Vagina (tissue), 2 donors: ENCODE data around the gene MAD1L1. TPM values are rescaled to one million over a fixed set of nuclear protein-coding genes. Genes with fewer than 3 reads are reported as not detected.

Source experiments
- DNase-seq, 2 donors: peaks; one replicate each; pipeline ENCODE4 v3.0.0-alpha.2; 2017; ENCODE audit errors: extremely low spot score in 2 of 2
- H3K27ac ChIP-seq: fragments of 200-600 bp; sonication (generic); one replicate; pipeline ENCODE4 v1.5.1; 2019
- H3K27me3 ChIP-seq: fragments of 200-600 bp; sonication (generic); one replicate; pipeline ENCODE4 v1.5.1; 2019
- H3K36me3 ChIP-seq, 2 donors: fragments of 200-600 bp; sonication (generic); one replicate each; pipeline ENCODE4 v1.5.1; 2017 to 2019
- H3K4me1 ChIP-seq: fragments of 200-600 bp; sonication (generic); one replicate; pipeline ENCODE4 v1.5.1; 2019
- H3K4me3 ChIP-seq, 2 donors: fragments of 200-600 bp; sonication (generic); 1 replicate in 1 of 2; 2 replicates in 1 of 2; pipeline ENCODE4 v1.5.1; 2016 to 2019
- H3K9me3 ChIP-seq: fragments of 200-600 bp; sonication (generic); one replicate; pipeline ENCODE4 v1.5.1; 2019
- POLR2A ChIP-seq, 2 donors: fragments of 450-650 bp; IDR thresholded peaks; one replicate each; pipeline ENCODE4 v1.6.1; 2017; ENCODE audit warnings: antibody characterized with exemption in 2 of 2, mild to moderate bottlenecking in 2 of 2, moderate library complexity in 2 of 2
- POLR2AphosphoS5 ChIP-seq, 2 donors: sonication (generic); formaldehyde crosslinking; IDR thresholded peaks; one replicate each; pipeline ENCODE4 v1.9.0; 2017; ENCODE audit warnings: antibody characterized with exemption in 2 of 2, mild to moderate bottlenecking in 2 of 2, low read depth in 1 of 2; ENCODE audit not compliant: insufficient read depth in 1 of 2
- intact Hi-C: fragments of 100-400 bp; cut with DNase I; formaldehyde crosslinking; loops from one replicate; pipeline ENCODE4 v1.15.1; 2023
- total RNA-seq: library from RNA; depleted of rRNA; stranded (reverse); fragments of >200 nt; gene quantifications from one replicate; pipeline ENCODE4 v1.2.3, GENCODE V29; 2016
- TF ChIP-seq, protein P1 (sequence below), 3 experiments: fragments of 450-650 bp in 2 of 3; fragments of 200-600 bp in 1 of 3; sonication (generic) in 1 of 3; IDR thresholded peaks; one replicate each; pipeline ENCODE4 v1.5.1; 2017 to 2019; ENCODE audit warnings: antibody characterized with exemption in 3 of 3, mild to moderate bottlenecking in 2 of 3, moderate library complexity in 2 of 3

The MAD1L1 gene
- total RNA-seq, 1 donor from 2014 or later = 62.4 TPM

GRCh38 chr7:2012044-2012900 lies 220.5 kb downstream of the MAD1L1 start:
- intact Hi-C loops = no loop called here
- TF ChIP-seq POLR2A (IDR thresholded peaks at IDR 0.05) (no peak), POLR2AphosphoS5 (IDR thresholded peaks at IDR 0.05; ENCODE audit: insufficient read depth in 1 of 2, low read depth in 1 of 2) (no peak)
- TF ChIP-seq, protein P1, sequence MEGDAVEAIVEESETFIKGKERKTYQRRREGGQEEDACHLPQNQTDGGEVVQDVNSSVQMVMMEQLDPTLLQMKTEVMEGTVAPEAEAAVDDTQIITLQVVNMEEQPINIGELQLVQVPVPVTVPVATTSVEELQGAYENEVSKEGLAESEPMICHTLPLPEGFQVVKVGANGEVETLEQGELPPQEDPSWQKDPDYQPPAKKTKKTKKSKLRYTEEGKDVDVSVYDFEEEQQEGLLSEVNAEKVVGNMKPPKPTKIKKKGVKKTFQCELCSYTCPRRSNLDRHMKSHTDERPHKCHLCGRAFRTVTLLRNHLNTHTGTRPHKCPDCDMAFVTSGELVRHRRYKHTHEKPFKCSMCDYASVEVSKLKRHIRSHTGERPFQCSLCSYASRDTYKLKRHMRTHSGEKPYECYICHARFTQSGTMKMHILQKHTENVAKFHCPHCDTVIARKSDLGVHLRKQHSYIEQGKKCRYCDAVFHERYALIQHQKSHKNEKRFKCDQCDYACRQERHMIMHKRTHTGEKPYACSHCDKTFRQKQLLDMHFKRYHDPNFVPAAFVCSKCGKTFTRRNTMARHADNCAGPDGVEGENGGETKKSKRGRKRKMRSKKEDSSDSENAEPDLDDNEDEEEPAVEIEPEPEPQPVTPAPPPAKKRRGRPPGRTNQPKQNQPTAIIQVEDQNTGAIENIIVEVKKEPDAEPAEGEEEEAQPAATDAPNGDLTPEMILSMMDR (IDR thresholded peaks at IDR 0.05) = no peak
- H3K9me3 ChIP-seq = no peaks in the 10 kb centered on the region
- DNase-seq = no peak
- H3K4me1 ChIP-seq = peaks cover 6% of the 10 kb centered on the region
- H3K27ac ChIP-seq = no peak overlapping the region
- no peaks in the 10 kb centered on the region for H3K27me3 ChIP-seq
- no peaks in the 10 kb centered on the region for H3K36me3 ChIP-seq
- no peak overlapping the region for H3K4me3 ChIP-seq

DNA sequence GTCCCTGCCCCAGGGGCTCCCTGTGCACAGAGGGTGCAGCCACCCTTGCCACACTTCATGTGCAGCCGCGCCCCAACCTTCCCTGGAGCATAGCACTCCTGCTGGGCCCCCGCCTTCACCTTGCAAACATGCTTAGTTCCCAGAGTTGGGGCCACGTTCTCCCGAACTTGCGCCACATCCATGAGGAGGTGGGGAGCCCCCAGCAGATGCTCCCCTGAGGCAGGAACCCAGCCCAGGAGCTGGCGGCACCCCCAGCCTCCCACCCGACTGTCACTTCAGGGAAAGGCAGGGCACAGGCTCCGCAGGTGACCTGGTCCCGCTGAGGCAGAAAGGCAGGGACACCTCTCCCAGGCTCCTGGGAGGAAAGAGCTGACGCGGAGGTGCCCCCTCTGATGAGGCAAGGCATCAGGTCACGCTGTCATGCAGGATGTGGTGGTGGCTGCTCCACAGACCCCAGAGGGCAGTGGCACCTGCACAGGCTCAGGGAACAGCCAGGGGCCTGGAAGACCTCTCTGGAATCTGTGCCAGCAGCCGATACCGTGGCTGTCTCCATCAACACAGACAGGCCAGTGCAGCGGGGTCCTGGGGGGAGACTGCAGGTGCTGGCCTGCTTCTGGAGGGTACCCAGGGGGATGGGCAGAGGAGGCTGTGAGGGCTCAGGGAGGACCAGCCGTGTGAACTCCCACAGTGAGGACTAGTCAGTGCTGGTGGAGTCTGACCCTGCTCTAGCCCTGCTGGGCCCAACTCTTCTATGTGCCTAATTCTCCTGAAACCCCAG lies 221.3 kb downstream of the MAD1L1 start:
- DNase-seq = no peak
- Histone ChIP-seq H3K27me3 (no peaks in the 10 kb centered on the region), H3K36me3 (no peaks in the 10 kb centered on the region), H3K4me1 (peaks cover 6% of the 10 kb centered on the region), H3K9me3 (no peaks in the 10 kb centered on the region), H3K4me3 (no peak overlapping the region), H3K27ac (no peak overlapping the region)
- TF ChIP-seq POLR2AphosphoS5 (IDR thresholded peaks at IDR 0.05; ENCODE audit: insufficient read depth in 1 of 2, low read depth in 1 of 2) (no peak), POLR2A (IDR thresholded peaks at IDR 0.05) (no peak)
- TF ChIP-seq, protein P1 (IDR thresholded peaks at IDR 0.05) = no peak
- intact Hi-C loops = no loop called here

DNA sequence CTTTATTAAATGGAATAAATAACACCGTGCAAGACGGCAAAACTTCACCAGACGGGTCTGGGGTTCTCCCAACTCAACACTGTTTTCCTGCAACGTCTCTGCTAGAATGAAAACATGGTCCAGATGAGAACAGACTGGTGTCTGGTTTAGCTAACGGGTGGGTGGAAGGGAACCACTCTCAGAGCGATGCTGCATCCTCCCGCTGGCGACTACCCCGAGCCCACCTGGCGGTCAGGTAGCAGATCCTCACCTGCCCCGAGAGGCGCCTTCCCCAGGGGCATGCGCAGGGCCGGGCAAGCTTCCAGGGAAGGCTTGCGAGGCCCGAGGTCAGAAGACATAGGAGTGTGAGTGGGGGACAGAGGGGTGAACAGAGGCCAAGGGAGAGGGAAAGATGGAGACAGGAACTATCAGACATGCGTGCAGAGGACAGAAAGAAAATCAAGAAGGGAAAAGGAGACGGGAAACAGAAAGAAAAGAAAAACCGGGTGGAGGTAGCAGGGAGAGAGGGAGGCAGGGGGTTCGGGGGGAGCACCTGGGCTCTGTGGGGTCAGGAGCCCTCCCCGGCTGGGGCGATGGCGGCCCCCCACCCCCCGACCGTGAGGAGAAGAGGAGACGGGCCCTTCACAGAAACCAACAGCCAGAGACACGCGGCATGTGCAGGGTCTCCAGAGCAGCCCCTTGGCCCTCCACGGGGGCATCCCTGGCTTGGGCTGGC lies 222.0 kb downstream of the MAD1L1 start:
- no peak for TF ChIP-seq POLR2AphosphoS5 (IDR thresholded peaks at IDR 0.05; ENCODE audit: insufficient read depth in 1 of 2, low read depth in 1 of 2)
- TF ChIP-seq POLR2A (IDR thresholded peaks at IDR 0.05) = no peak
- TF ChIP-seq, protein P1 (IDR thresholded peaks at IDR 0.05) = no peak
- no peaks in the 10 kb centered on the region for H3K9me3 ChIP-seq
- no peak overlapping the region for H3K4me3 ChIP-seq
- no peak overlapping the region for H3K27ac ChIP-seq
- no peaks in the 10 kb centered on the region for H3K36me3 ChIP-seq
- intact Hi-C loops = no loop called here
- H3K4me1 ChIP-seq = peaks cover 6% of the 10 kb centered on the region
- DNase-seq = no peak
- no peaks in the 10 kb centered on the region for H3K27me3 ChIP-seq

DNA sequence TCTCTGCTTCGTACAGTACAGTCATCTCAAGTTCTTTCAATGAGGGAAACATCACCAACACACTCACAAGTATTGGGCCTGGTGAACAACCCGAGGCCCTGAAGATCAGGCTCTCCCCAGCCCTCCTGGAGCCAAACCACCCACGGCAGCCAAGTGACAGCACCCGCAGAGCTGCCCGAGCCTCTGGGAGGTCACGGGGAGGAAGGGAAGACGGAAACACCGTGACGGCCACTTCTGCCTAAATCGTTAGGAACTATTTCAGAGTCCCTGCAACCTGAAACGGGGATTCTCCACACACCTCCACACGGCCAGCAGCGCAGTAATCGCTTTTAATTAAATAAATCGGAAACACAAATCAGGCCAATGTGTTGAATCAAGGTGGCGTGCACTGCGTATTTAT lies 222.6 kb downstream of the MAD1L1 start:
- H3K9me3 ChIP-seq = no peaks in the 10 kb centered on the region
- H3K27me3 ChIP-seq = no peaks in the 10 kb centered on the region
- TF ChIP-seq POLR2AphosphoS5 (IDR thresholded peaks at IDR 0.05; ENCODE audit: insufficient read depth in 1 of 2, low read depth in 1 of 2) (no peak), POLR2A (IDR thresholded peaks at IDR 0.05) (no peak)
- TF ChIP-seq, protein P1 (IDR thresholded peaks at IDR 0.05) = no peak
- H3K4me3 ChIP-seq = no peak overlapping the region
- DNase-seq = no peak
- H3K27ac ChIP-seq = no peak overlapping the region
- H3K36me3 ChIP-seq = no peaks in the 10 kb centered on the region
- peaks cover under 1% of the 10 kb centered on the region for H3K4me1 ChIP-seq
- intact Hi-C loops = no loop called here
